Esophagus squamous epithelium (tissue), 4 donors: Measurements from ENCODE around the gene PEG3.

Experiments
- POLR2A ChIP-seq, 4 donors: fragments of 450-650 bp; IDR thresholded peaks; one replicate each; pipeline ENCODE4 v1.6.1; 2017; ENCODE audit warnings: antibody characterized with exemption in 4 of 4, mild to moderate bottlenecking in 4 of 4, moderate library complexity in 3 of 4
- TF ChIP-seq, protein P1 (sequence below), 6 experiments: fragments of 450-650 bp in 4 of 6; fragments of 200-600 bp in 2 of 6; sonication (generic) in 2 of 6; IDR thresholded peaks; one replicate each; pipeline ENCODE4 v1.5.1; 2016 to 2019; ENCODE audit warnings: antibody characterized with exemption in 6 of 6, mild to moderate bottlenecking in 4 of 6, moderate library complexity in 4 of 6

DNA sequence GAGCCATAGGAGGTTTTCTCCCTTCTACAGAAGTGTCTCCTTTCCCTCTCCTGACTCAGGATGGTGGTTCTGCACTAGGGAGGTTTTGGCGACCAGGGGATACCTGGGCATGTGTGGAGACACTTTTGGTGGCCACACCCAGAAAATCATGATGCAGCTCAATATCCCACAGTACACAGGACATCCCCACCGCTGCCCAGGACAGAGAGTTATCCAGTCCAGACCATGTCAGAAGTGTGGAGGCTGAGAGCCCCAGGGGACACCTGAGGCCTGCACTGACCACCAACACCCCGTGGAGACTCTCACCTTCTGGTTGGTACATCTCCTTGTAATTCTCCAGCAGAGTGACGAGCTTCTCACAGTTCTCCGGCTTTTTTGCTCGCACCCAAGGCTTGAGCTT, 16.6 kb downstream of the PEG3 start:
- TF ChIP-seq, protein P1, sequence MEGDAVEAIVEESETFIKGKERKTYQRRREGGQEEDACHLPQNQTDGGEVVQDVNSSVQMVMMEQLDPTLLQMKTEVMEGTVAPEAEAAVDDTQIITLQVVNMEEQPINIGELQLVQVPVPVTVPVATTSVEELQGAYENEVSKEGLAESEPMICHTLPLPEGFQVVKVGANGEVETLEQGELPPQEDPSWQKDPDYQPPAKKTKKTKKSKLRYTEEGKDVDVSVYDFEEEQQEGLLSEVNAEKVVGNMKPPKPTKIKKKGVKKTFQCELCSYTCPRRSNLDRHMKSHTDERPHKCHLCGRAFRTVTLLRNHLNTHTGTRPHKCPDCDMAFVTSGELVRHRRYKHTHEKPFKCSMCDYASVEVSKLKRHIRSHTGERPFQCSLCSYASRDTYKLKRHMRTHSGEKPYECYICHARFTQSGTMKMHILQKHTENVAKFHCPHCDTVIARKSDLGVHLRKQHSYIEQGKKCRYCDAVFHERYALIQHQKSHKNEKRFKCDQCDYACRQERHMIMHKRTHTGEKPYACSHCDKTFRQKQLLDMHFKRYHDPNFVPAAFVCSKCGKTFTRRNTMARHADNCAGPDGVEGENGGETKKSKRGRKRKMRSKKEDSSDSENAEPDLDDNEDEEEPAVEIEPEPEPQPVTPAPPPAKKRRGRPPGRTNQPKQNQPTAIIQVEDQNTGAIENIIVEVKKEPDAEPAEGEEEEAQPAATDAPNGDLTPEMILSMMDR (IDR thresholded peaks at IDR 0.05) = no peak
- no peak for TF ChIP-seq POLR2A (IDR thresholded peaks at IDR 0.05)
